GM21381 (cell line): ENCODE data around the gene ZBTB21.
"Not testable (repeated sequence)": the region's sequence is repeated elsewhere in the genome, so short reads cannot be mapped to it uniquely, and the experiment has no call there.

Experiments
- ATAC-seq: cut with Tn5 transposase; IDR thresholded peaks from one replicate; pipeline ENCODE4 v1.9.1; 2021; ENCODE audit warnings: mild to moderate bottlenecking, moderate library complexity; ENCODE audit not compliant: unreplicated experiment

ZBTB21 gene

GRCh38 chr21:41995577-41995976 lies 14.6 kb downstream of the ZBTB21 start:
- no peak for ATAC-seq

- not testable (repeated sequence) for ATAC-seq
Observed at GRCh38 chr21:41994613-41995012, 15.5 kb downstream of the ZBTB21 start.

- ATAC-seq: no peak
Observed at GRCh38 chr21:41993744-41994143, 16.4 kb downstream of the ZBTB21 start.

- ATAC-seq: no peak
Observed at GRCh38 chr21:41992576-41992975, 17.6 kb downstream of the ZBTB21 start.

- no peak for ATAC-seq
Observed at GRCh38 chr21:41991659-41992058, 18.5 kb downstream of the ZBTB21 start.

GRCh38 chr21:41989698-41990097 lies 20.5 kb downstream of the ZBTB21 start:
- ATAC-seq: no peak

GRCh38 chr21:41987310-41987709 lies 22.9 kb downstream of the ZBTB21 start:
- no peak for ATAC-seq

GRCh38 chr21:41985662-41986416 lies 24.3 kb downstream of the ZBTB21 start:
- no peak for ATAC-seq

- ATAC-seq: no peak
Observed at GRCh38 chr21:41983229-41983628, 26.9 kb downstream of the ZBTB21 start.

GRCh38 chr21:41980561-41980960 lies 29.6 kb downstream of the ZBTB21 start:
- ATAC-seq: no peak

- ATAC-seq: no peak
Observed at GRCh38 chr21:41979751-41980369, 30.3 kb downstream of the ZBTB21 start.

GRCh38 chr21:41979335-41979734 lies 30.8 kb downstream of the ZBTB21 start:
- ATAC-seq: no peak

GRCh38 chr21:41977034-41977950 lies 32.9 kb downstream of the ZBTB21 start:
- no peak for ATAC-seq

- ATAC-seq: no peak
Observed at GRCh38 chr21:41976611-41977010, 33.5 kb downstream of the ZBTB21 start.

- ATAC-seq: no peak
Observed at GRCh38 chr21:41975391-41976272, 34.5 kb downstream of the ZBTB21 start.

GRCh38 chr21:41974752-41975053 lies 35.5 kb downstream of the ZBTB21 start:
- ATAC-seq: no peak

GRCh38 chr21:41973861-41974751 lies 36.1 kb downstream of the ZBTB21 start:
- no peak for ATAC-seq

GRCh38 chr21:41973427-41973831 lies 36.7 kb downstream of the ZBTB21 start:
- no peak for ATAC-seq

- no peak for ATAC-seq
Observed at GRCh38 chr21:41972511-41973205, 37.5 kb downstream of the ZBTB21 start.
